H1 (cell line): Measurements from ENCODE around the gene DYNLT2B.
A peak's percentile ranks its signal among the peaks of the same experiment; 100 is the strongest.

Experiments used
- BCL11A ChIP-seq, 2 experiments: IDR thresholded peaks; one replicate each; pipeline ENCODE4 v1.6.1; 2011; ENCODE audit warnings: low read depth in 2 of 2, low read length in 2 of 2, mild to moderate bottlenecking in 2 of 2
- BRCA1 ChIP-seq: IDR thresholded peaks from 2 replicates; pipeline ENCODE4 v1.6.1; 2012; ENCODE audit warnings: low read depth, low read length, improper control_type of control experiment
- CBX5 ChIP-seq: fragments of 300-800, 300-1000 bp; sonication (generic); IDR thresholded peaks from 2 replicates; pipeline ENCODE4 v1.7.1; 2016; ENCODE audit warnings: antibody characterized with exemption, low read length, low read depth
- CBX8 ChIP-seq: fragments of 300-800, 300-1000 bp; sonication (generic); IDR thresholded peaks from 2 replicates; pipeline ENCODE4 v1.7.1; 2016; ENCODE audit warnings: low read depth, low read length, borderline replicate concordance
- CTCF ChIP-seq, 3 experiments: IDR thresholded peaks; 1 replicate in 2 of 3; 2 replicates in 1 of 3; pipeline versions ENCODE4 v1.5.1 to v1.6.1; 2011; ENCODE audit warnings: low read length in 3 of 3, mild to moderate bottlenecking in 3 of 3, inconsistent platforms in 2 of 3, low read depth in 1 of 3, moderate library complexity in 1 of 3; ENCODE audit not compliant: insufficient read depth in 1 of 3; ENCODE audit errors: control extremely low read depth in 1 of 3
- EP300 ChIP-seq, 2 experiments: IDR thresholded peaks; 1 replicate in 1 of 2; 2 replicates in 1 of 2; pipeline ENCODE4 v1.6.1; 2011 to 2012; ENCODE audit warnings: low read depth in 2 of 2, low read length in 2 of 2, mild to moderate bottlenecking in 2 of 2, borderline replicate concordance in 1 of 2, inconsistent platforms in 1 of 2, moderate library complexity in 1 of 2
- EZH2 ChIP-seq: fragments of 200-600 bp; sonication (generic); IDR thresholded peaks from 2 replicates; pipeline ENCODE4 v1.7.1; 2012; ENCODE audit warnings: low read depth, mild to moderate bottlenecking, moderate library complexity, low read length, inconsistent platforms; ENCODE audit not compliant: severe bottlenecking
- POLR2A ChIP-seq, 2 experiments: IDR thresholded peaks; 1 replicate in 1 of 2; 2 replicates in 1 of 2; pipeline ENCODE4 v1.6.1; 2011; ENCODE audit warnings: low read depth in 2 of 2, low read length in 2 of 2, mild to moderate bottlenecking in 2 of 2; ENCODE audit errors: control extremely low read depth in 1 of 2
- POLR2AphosphoS5 ChIP-seq: IDR thresholded peaks from 2 replicates; pipeline ENCODE4 v1.6.1; 2011; ENCODE audit warnings: low read depth, low read length
- RAD21 ChIP-seq, 2 experiments: IDR thresholded peaks in 1 of 2; conservative IDR thresholded peaks in 1 of 2; 2 replicates each; pipeline ENCODE4 v1.6.1; 2011; ENCODE audit warnings: low read depth in 2 of 2, low read length in 2 of 2, improper control_type of control experiment in 1 of 2, inconsistent platforms in 1 of 2, mild to moderate bottlenecking in 1 of 2, moderate library complexity in 1 of 2
- SIN3A ChIP-seq, 2 experiments: IDR thresholded peaks in 1 of 2; conservative IDR thresholded peaks in 1 of 2; 2 replicates each; pipeline ENCODE4 v1.6.1; 2011 to 2012; ENCODE audit warnings: low read length in 2 of 2, improper control_type of control experiment in 1 of 2, low read depth in 1 of 2, mild to moderate bottlenecking in 1 of 2
- SP1 ChIP-seq: IDR thresholded peaks from 2 replicates; pipeline ENCODE4 v1.6.1; 2011; ENCODE audit warnings: low read depth, low read length
- USF2 ChIP-seq: IDR thresholded peaks from 2 replicates; pipeline ENCODE4 v1.6.1; 2011; ENCODE audit warnings: low read length, improper control_type of control experiment
- YY1 ChIP-seq: IDR thresholded peaks from 2 replicates; pipeline ENCODE4 v1.6.1; 2011; ENCODE audit warnings: low read depth, mild to moderate bottlenecking, low read length

GRCh38 chr3:196272826-196273225 lies 45.2 kb downstream of the DYNLT2B start:
- no peak for TF ChIP-seq RAD21 (IDR thresholded peaks at IDR 0.05 in 1 of 2, conservative IDR thresholded peaks at IDR 0.05 in 1 of 2; ENCODE audit: low read depth in 2 of 2, low read length in 2 of 2)
- TF ChIP-seq CTCF (IDR thresholded peaks at IDR 0.05; ENCODE audit: control extremely low read depth in 1 of 3, insufficient read depth in 1 of 3, low read depth in 1 of 3, low read length in 3 of 3) = no peak
- no peak for TF ChIP-seq SP1
- 0 out of 3 replicates have a peak, but pooled peaks of 1 of the 2 experiments have one; percentile 4 for TF ChIP-seq POLR2A (IDR thresholded peaks at IDR 0.05; ENCODE audit: control extremely low read depth in 1 of 2, low read depth in 2 of 2, low read length in 2 of 2)
- no peak for TF ChIP-seq USF2
- no peak for TF ChIP-seq BCL11A (IDR thresholded peaks at IDR 0.05; ENCODE audit: low read depth in 2 of 2, low read length in 2 of 2)
- no peak for TF ChIP-seq EP300 (IDR thresholded peaks at IDR 0.05; ENCODE audit: borderline replicate concordance in 1 of 2, low read depth in 2 of 2, low read length in 2 of 2)
- TF ChIP-seq YY1 = no peak
- no peak for TF ChIP-seq CBX8
- TF ChIP-seq SIN3A (conservative IDR thresholded peaks at IDR 0.05 in 1 of 2, IDR thresholded peaks at IDR 0.05 in 1 of 2; ENCODE audit: low read depth in 1 of 2, low read length in 2 of 2) = no peak
- no peak for TF ChIP-seq POLR2AphosphoS5
- TF ChIP-seq EZH2 = no peak
- TF ChIP-seq CBX5 = no peak
- TF ChIP-seq BRCA1 = no peak
